Measurements from ENCODE around the gene DNAAF8. TPM values are rescaled to one million over a fixed set of nuclear protein-coding genes. Genes with fewer than 3 reads are reported as not detected.

Gene DNAAF8
- polyA plus RNA-seq, 3 donors: 0.43 to 0.94 (median 0.90) TPM

- no peak overlapping the region for H3K27ac ChIP-seq (ENCODE audit: low read depth, low read length)
- 73 to 86% (median 73%) methylated on average over 13 of the region's 13 CpGs for WGBS, 3 donors
Observed at GRCh38 chr16:4744555-4745273, 10.4 kb downstream of the DNAAF8 start.

GRCh38 chr16:4745274-4745569, 10.9 kb downstream of the DNAAF8 start:
- H3K27ac ChIP-seq (ENCODE audit: low read depth, low read length): no peak overlapping the region

GRCh38 chr16:4746215-4746614, 11.9 kb downstream of the DNAAF8 start:
- WGBS, 3 donors: 84 to 85% (median 84%) methylated on average over 8 of the region's 8 CpGs
- no peak overlapping the region for H3K27ac ChIP-seq (ENCODE audit: low read depth, low read length)

More at GRCh38 chr16:4745274-4745569, 10.9 kb downstream of the DNAAF8 start:
- WGBS, 3 donors: 88 to 89% (median 89%) methylated on average over 3 of the region's 3 CpGs

- no peak overlapping the region for H3K27ac ChIP-seq (ENCODE audit: low read depth, low read length)
- WGBS, 3 donors: 44 to 69% (median 48%) methylated on average over 15 of the region's 15 CpGs
Observed at GRCh38 chr16:4746991-4747574, 12.7 kb downstream of the DNAAF8 start.

- H3K27ac ChIP-seq (ENCODE audit: low read depth, low read length): no peak overlapping the region
- WGBS, 3 donors: 75 to 82% (median 78%) methylated on average over 14 of the region's 14 CpGs
Observed at GRCh38 chr16:4747906-4748681, 13.8 kb downstream of the DNAAF8 start.

GRCh38 chr16:4748682-4749411, 14.5 kb downstream of the DNAAF8 start:
- 85 to 87% (median 85%) methylated on average over 16 of the region's 16 CpGs for WGBS, 3 donors
- H3K27ac ChIP-seq (ENCODE audit: low read depth, low read length): no peak overlapping the region

- WGBS, 3 donors: 88 to 95% (median 88%) methylated on average over 10 of the region's 10 CpGs
Observed at GRCh38 chr16:4749700-4750257, 15.4 kb downstream of the DNAAF8 start.

GRCh38 chr16:4750896-4751295, 16.6 kb downstream of the DNAAF8 start:
- 81 to 89% (median 82%) methylated on average over 8 of the region's 8 CpGs for WGBS, 3 donors
- no peak overlapping the region for H3K27ac ChIP-seq (ENCODE audit: low read depth, low read length)

More at GRCh38 chr16:4749700-4750257, 15.4 kb downstream of the DNAAF8 start:
- H3K27ac ChIP-seq (ENCODE audit: low read depth, low read length): no peak overlapping the region

- 94 to 96% (median 94%) methylated on average over 42 to 44 of the region's 44 CpGs for WGBS, 3 donors
- no peak overlapping the region for H3K27ac ChIP-seq (ENCODE audit: low read depth, low read length)
Observed at GRCh38 chr16:4752351-4753100, 18.2 kb downstream of the DNAAF8 start.

GRCh38 chr16:4753227-4753626, 18.9 kb downstream of the DNAAF8 start:
- H3K27ac ChIP-seq (ENCODE audit: low read depth, low read length): no peak overlapping the region
- 85 to 95% (median 95%) methylated on average over 11 of the region's 11 CpGs for WGBS, 3 donors

- 97 to 100% (median 97%) methylated on average over 4 of the region's 4 CpGs for WGBS, 3 donors
- H3K27ac ChIP-seq (ENCODE audit: low read depth, low read length): no peak overlapping the region
Observed at GRCh38 chr16:4754865-4755264, 20.5 kb downstream of the DNAAF8 start.

GRCh38 chr16:4755687-4756086, 21.4 kb downstream of the DNAAF8 start:
- WGBS, 3 donors: 97 to 99% (median 98%) methylated on average over 6 of the region's 6 CpGs

GRCh38 chr16:4760221-4760910, 26.0 kb downstream of the DNAAF8 start:
- no peak overlapping the region for H3K27ac ChIP-seq (ENCODE audit: low read depth, low read length)
- 90 to 95% (median 92%) methylated on average over 23 of the region's 23 CpGs for WGBS, 3 donors

More at GRCh38 chr16:4755687-4756086, 21.4 kb downstream of the DNAAF8 start:
- no peak overlapping the region for H3K27ac ChIP-seq (ENCODE audit: low read depth, low read length)

GRCh38 chr16:4762205-4762604, 27.9 kb downstream of the DNAAF8 start:
- WGBS, 3 donors: 91 to 100% (median 94%) methylated on average over 5 to 9 of the region's 9 CpGs
- H3K27ac ChIP-seq (ENCODE audit: low read depth, low read length): no peak overlapping the region

GRCh38 chr16:4763791-4764190, 29.5 kb downstream of the DNAAF8 start:
- no peak overlapping the region for H3K27ac ChIP-seq (ENCODE audit: low read depth, low read length)
- WGBS, 3 donors: 86 to 94% (median 93%) methylated on average over 7 of the region's 7 CpGs

- H3K27ac ChIP-seq (ENCODE audit: low read depth, low read length): no peak overlapping the region
- 61 to 68% (median 66%) methylated on average over 26 of the region's 26 CpGs for WGBS, 3 donors
Observed at GRCh38 chr16:4765511-4766474, 31.5 kb downstream of the DNAAF8 start.

All from adipose tissue (tissue), 3 donors.